H9 (cell line): ENCODE data around the gene COQ8B. TPM values are rescaled to one million over a fixed set of nuclear protein-coding genes. Genes with fewer than 3 reads are reported as not detected.
A peak's percentile ranks its signal among the peaks of the same experiment; 100 is the strongest.

ENCODE experiments used
- DNase-seq: peaks from one replicate; pipeline ENCODE4 v3.0.0-alpha.2; 2017
- H2AFZ ChIP-seq: one replicate; pipeline ENCODE4 v1.6.1; 2013; ENCODE audit warnings: mild to moderate bottlenecking, low read length, control low read depth, moderate library complexity
- H2AK5ac ChIP-seq: 2 replicates; pipeline ENCODE4 v1.6.1; 2013; ENCODE audit warnings: low read length, control low read depth, mixed read lengths; ENCODE audit not compliant: insufficient read length
- H2BK120ac ChIP-seq: one replicate; pipeline ENCODE4 v1.6.1; 2013; ENCODE audit warnings: low read depth, mild to moderate bottlenecking, low read length, control low read depth, inconsistent platforms; ENCODE audit not compliant: poor library complexity, severe bottlenecking
- H2BK12ac ChIP-seq: 2 replicates; pipeline ENCODE4 v1.6.1; 2013; ENCODE audit warnings: low read length, control low read depth, mixed read lengths, low read depth; ENCODE audit not compliant: insufficient read length
- H2BK15ac ChIP-seq: 2 replicates; pipeline ENCODE4 v1.6.1; 2013; ENCODE audit warnings: low read depth, low read length, control low read depth
- H2BK20ac ChIP-seq: one replicate; pipeline ENCODE4 v1.6.1; 2013; ENCODE audit warnings: low read depth, mild to moderate bottlenecking, low read length, control low read depth, inconsistent platforms; ENCODE audit not compliant: poor library complexity, severe bottlenecking
- H2BK5ac ChIP-seq: 2 replicates; pipeline ENCODE4 v1.6.1; 2013; ENCODE audit warnings: low read length, control low read depth, mixed read lengths; ENCODE audit not compliant: insufficient read length
- H3K14ac ChIP-seq: 2 replicates; pipeline ENCODE4 v1.6.1; 2013; ENCODE audit warnings: low read length, control low read depth; ENCODE audit not compliant: insufficient read depth
- H3K18ac ChIP-seq: 2 replicates; pipeline ENCODE4 v1.6.1; 2013; ENCODE audit warnings: low read depth, mild to moderate bottlenecking, mixed read lengths, low read length, control low read depth; ENCODE audit not compliant: insufficient read length
- H3K23ac ChIP-seq: 2 replicates; pipeline ENCODE4 v1.6.1; 2013; ENCODE audit warnings: low read length, control low read depth, mixed read lengths, low read depth; ENCODE audit not compliant: insufficient read length
- H3K23me2 ChIP-seq: 2 replicates; pipeline ENCODE4 v1.6.1; 2013; ENCODE audit warnings: low read depth, mild to moderate bottlenecking, mixed read lengths, low read length, control low read depth; ENCODE audit not compliant: insufficient read length, poor library complexity, severe bottlenecking
- H3K27ac ChIP-seq: 2 replicates; pipeline ENCODE4 v1.5.1; 2013; ENCODE audit warnings: low read length, control low read depth, mixed read lengths, low read depth; ENCODE audit not compliant: insufficient read length
- H3K27me3 ChIP-seq: 2 replicates; pipeline ENCODE4 v1.6.1; 2013; ENCODE audit warnings: low read length, control low read depth, inconsistent platforms; ENCODE audit not compliant: insufficient read depth
- H3K4ac ChIP-seq: 2 replicates; pipeline ENCODE4 v1.6.1; 2013; ENCODE audit warnings: low read depth, mild to moderate bottlenecking, control low read depth, inconsistent platforms, low read length, moderate library complexity
- H3K4me1 ChIP-seq: 2 replicates; pipeline ENCODE4 v1.6.1; 2013; ENCODE audit warnings: low read length, control low read depth, inconsistent platforms; ENCODE audit not compliant: insufficient read depth
- H3K4me2 ChIP-seq: 2 replicates; pipeline ENCODE4 v1.6.1; 2013; ENCODE audit warnings: low read length, control low read depth, mixed read lengths; ENCODE audit not compliant: insufficient read length, insufficient read depth
- H3K56ac ChIP-seq: 2 replicates; pipeline ENCODE4 v1.6.1; 2013; ENCODE audit warnings: low read depth, mild to moderate bottlenecking, mixed read lengths, low read length, control low read depth; ENCODE audit not compliant: insufficient read length
- H3K79me1 ChIP-seq: 2 replicates; pipeline ENCODE4 v1.6.1; 2013; ENCODE audit warnings: low read depth, mild to moderate bottlenecking, moderate library complexity, low read length, control low read depth, inconsistent platforms; ENCODE audit not compliant: insufficient read depth, poor library complexity, severe bottlenecking
- H3K79me2 ChIP-seq: 2 replicates; pipeline ENCODE4 v1.6.1; 2013; ENCODE audit warnings: low read length, control low read depth, inconsistent platforms; ENCODE audit not compliant: insufficient read depth
- H3K9ac ChIP-seq: 2 replicates; pipeline ENCODE4 v1.6.1; 2013; ENCODE audit warnings: low read length, control low read depth, mixed read lengths; ENCODE audit not compliant: insufficient read length; ENCODE audit errors: extremely low read depth
- H3K9me3 ChIP-seq: one replicate; pipeline ENCODE4 v1.6.1; 2013; ENCODE audit warnings: low read depth, low read length, inconsistent platforms; ENCODE audit not compliant: control insufficient read depth
- H3T11ph ChIP-seq: one replicate; pipeline ENCODE4 v1.6.1; 2013; ENCODE audit warnings: mild to moderate bottlenecking, low read length, control low read depth, inconsistent platforms
- H4K20me1 ChIP-seq: one replicate; pipeline ENCODE4 v1.6.1; 2013; ENCODE audit not compliant: control insufficient read depth, insufficient read length, insufficient read depth
- H4K5ac ChIP-seq: 2 replicates; pipeline ENCODE4 v1.6.1; 2013; ENCODE audit warnings: low read depth, mild to moderate bottlenecking, mixed read lengths, low read length, control low read depth; ENCODE audit not compliant: insufficient read length
- H4K8ac ChIP-seq: replicated peaks from 2 replicates; pipeline ENCODE4 v1.6.1; 2013; ENCODE audit warnings: low read length, control low read depth, mixed read lengths, low read depth; ENCODE audit not compliant: insufficient read length
- H4K91ac ChIP-seq: 2 replicates; pipeline ENCODE4 v1.6.1; 2013; ENCODE audit warnings: low read depth, mild to moderate bottlenecking, moderate library complexity, mixed read lengths, low read length, control low read depth; ENCODE audit not compliant: insufficient read length
- H3K27ac Mint-ChIP-seq, 3 experiments: 2 replicates in 2 of 3; 3 replicates in 1 of 3; pipeline ENCODE4 v1.8.0; 2020 to 2021; ENCODE audit warnings: mixed read lengths in 3 of 3, mild to moderate bottlenecking in 1 of 3, moderate library complexity in 1 of 3
- H3K27me3 Mint-ChIP-seq: 2 replicates; pipeline ENCODE4 v1.8.0; 2021; ENCODE audit warnings: low read depth, mild to moderate bottlenecking, moderate library complexity, mixed read lengths
- H3K36me3 Mint-ChIP-seq, 3 experiments: 2 replicates in 2 of 3; 3 replicates in 1 of 3; pipeline ENCODE4 v1.8.0; 2020 to 2021; ENCODE audit warnings: low read depth in 3 of 3, mixed read lengths in 3 of 3; ENCODE audit not compliant: insufficient read depth in 1 of 3
- H3K4me1 Mint-ChIP-seq, 2 experiments: 2 replicates each; pipeline ENCODE4 v1.8.0; 2020; ENCODE audit warnings: mixed read lengths in 2 of 2
- H3K4me3 Mint-ChIP-seq, 2 experiments: 2 replicates in 1 of 2; 3 replicates in 1 of 2; pipeline ENCODE4 v1.8.0; 2020 to 2021; ENCODE audit warnings: mild to moderate bottlenecking in 2 of 2, mixed read lengths in 2 of 2, moderate library complexity in 1 of 2
- H3K9me3 Mint-ChIP-seq, 2 experiments: 2 replicates in 1 of 2; 3 replicates in 1 of 2; pipeline ENCODE4 v1.8.0; 2020; ENCODE audit warnings: mild to moderate bottlenecking in 2 of 2, mixed read lengths in 2 of 2, moderate library complexity in 1 of 2
- CTCF ChIP-seq: fragments of 200-600 bp; sonication (generic); conservative IDR thresholded peaks from 3 replicates; pipeline ENCODE4 v1.8.0; 2021; ENCODE audit warnings: antibody characterized with exemption, mild to moderate bottlenecking
- WGBS: extraction: QIAGEN DNeasy Blood & Tissue Kit; methylation state at CpG from one replicate; pipeline ENCODE4 v1.1.7; 2013; ENCODE audit warnings: missing lambda C conversion rate, low lambda C conversion rate, mixed read lengths; ENCODE audit not compliant: insufficient read length; ENCODE audit errors: extremely low coverage; 5-methylcytosine and 5-hydroxymethylcytosine counted together
- total RNA-seq: library from RNA; stranded (reverse); gene quantifications from 2 replicates; pipeline ENCODE4 v1.2.1, GENCODE V29; 2021

Gene COQ8B
- total RNA-seq, 1 experiment from 2014 or later, result 40.5 TPM

GRCh38 chr19:40750874-40751537, 34.3 kb upstream of the COQ8B start, which contains the start of gene SNRPA:
SNRPA (plus strand) TSS chr19:40751203; CDS start chr19:40751409, 206 bp downstream.
- peak within 1 kb of the TSS; percentile 99 for H3K27ac Mint-ChIP-seq
- H2BK5ac ChIP-seq, result peak within 1 kb of the TSS; percentile 71
- WGBS, result no CpG with 5 or more reads among the region's 46 CpGs
- peak within 1 kb of the TSS; percentile 86 for H3T11ph ChIP-seq
- H3K4ac ChIP-seq, result peak within 1 kb of the TSS; percentile 71; the same call in 1 of the 2 replicates
- no peaks in the 10 kb centered on the region for H3K9me3 ChIP-seq
- peak within 1 kb of the TSS; percentile 24 for H2AK5ac ChIP-seq
- H3K27me3 ChIP-seq, result no peaks in the 10 kb centered on the region
- H3K27me3 Mint-ChIP-seq, result no peaks in the 10 kb centered on the region; the same call in none of the 2 replicates
- no peak for TF ChIP-seq CTCF
- H2AFZ ChIP-seq, result no peak within 1 kb of the TSS
- peaks cover 35% of the 10 kb centered on the region; the same call in 1 of the 2 replicates for H3K79me2 ChIP-seq
- peaks cover 7% of the 10 kb centered on the region for H3K79me1 ChIP-seq
- peak within 1 kb of the TSS; percentile 78 for H4K8ac ChIP-seq
- peak within 1 kb of the TSS; percentile 85 for H3K4me2 ChIP-seq
- peak within 1 kb of the TSS; percentile 77 for H2BK12ac ChIP-seq
- H3K23me2 ChIP-seq, result peaks cover 9% of the 10 kb centered on the region
- no peaks in the 10 kb centered on the region; the same call in 1 of the 2 replicates for H3K4me1 ChIP-seq
- DNase-seq, result peak; percentile 98
- H2BK15ac ChIP-seq, result no peak within 1 kb of the TSS
- H3K9me3 Mint-ChIP-seq, result peaks cover 0 to 3% of the 10 kb centered on the region in 2 experiments; a peak in 1 of 5 replicates
- H3K23ac ChIP-seq, result no peak within 1 kb of the TSS
- H3K4me3 Mint-ChIP-seq, result peak within 1 kb of the TSS; percentile 95 to 98
- peak within 1 kb of the TSS; percentile 98 for H2BK120ac ChIP-seq
- H4K91ac ChIP-seq, result peak within 1 kb of the TSS; percentile 82
- peak within 1 kb of the TSS; percentile 93 for H3K27ac ChIP-seq
- H4K5ac ChIP-seq, result peak within 1 kb of the TSS; percentile 94
- peaks cover 31 to 40% of the 10 kb centered on the region in 2 experiments for H3K4me1 Mint-ChIP-seq
- peaks cover 37 to 48% (median 38%) of the 10 kb centered on the region in 3 experiments for H3K36me3 Mint-ChIP-seq
- peak within 1 kb of the TSS; percentile 95 for H3K56ac ChIP-seq
- peaks cover 3% of the 10 kb centered on the region for H4K20me1 ChIP-seq
- H2BK20ac ChIP-seq, result no peak within 1 kb of the TSS
- peak within 1 kb of the TSS; percentile 99 for H3K9ac ChIP-seq
- peak within 1 kb of the TSS; percentile 100 for H3K18ac ChIP-seq
- H3K14ac ChIP-seq, result peak within 1 kb of the TSS; percentile 100
